ENCODE measurements around the gene TNP1. TPM values are rescaled to one million over a fixed set of nuclear protein-coding genes. Genes with fewer than 3 reads are reported as not detected.

The TNP1 gene
- total and polyA plus RNA-seq, 2 donors (not counting 1 experiment from before 2014, with no cell fraction given): not detected

DNA sequence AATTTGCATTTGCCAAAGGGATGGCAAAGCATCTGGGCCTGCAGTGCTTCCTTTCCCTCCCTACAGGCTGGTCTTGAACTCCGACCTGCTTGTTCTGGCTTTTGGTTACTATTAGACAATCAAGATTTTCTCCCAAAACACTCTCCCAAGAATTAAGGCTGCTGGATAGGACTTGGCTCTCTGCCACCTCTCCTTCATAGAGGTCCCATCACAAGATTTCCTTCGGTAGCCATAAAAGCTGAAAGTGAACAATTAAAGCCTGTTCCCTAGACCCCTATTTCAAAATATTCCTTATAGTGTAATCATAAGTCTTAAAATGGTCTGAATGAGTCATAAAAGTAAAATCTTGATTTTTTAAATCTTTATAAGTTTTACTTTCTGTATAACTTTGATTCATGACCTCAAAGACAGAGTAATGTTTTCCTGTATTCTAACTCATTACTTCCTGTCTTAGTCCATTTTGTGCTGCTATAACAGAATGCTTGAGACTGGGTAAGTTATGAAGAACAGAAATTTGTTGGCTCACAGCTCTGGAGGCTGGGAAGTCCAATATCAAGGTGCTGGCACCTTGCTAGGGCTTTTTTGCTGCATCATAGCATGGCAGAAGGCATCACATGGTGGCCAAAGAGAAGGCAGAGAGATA, 37.8 kb upstream of the TNP1 start:
- H3K4me2 ChIP-seq (replicated peaks; ENCODE audit: low read depth, low read length, poor library complexity, severe bottlenecking): no peak overlapping the region
- no peak overlapping the region for H3K4me3 ChIP-seq (ENCODE audit: control extremely low read depth in 1 of 5, extremely low read depth in 1 of 5, insufficient read depth in 1 of 5, low read depth in 2 of 5, low read length in 4 of 5)
- no peak overlapping the region for H3K27ac ChIP-seq (ENCODE audit: low read length in 2 of 2)
- no CpG with 5 or more reads among the region's 2 CpGs for WGBS (ENCODE audit: insufficient coverage)
- no peak for TF ChIP-seq EZH2 (IDR thresholded peaks at IDR 0.05; ENCODE audit: borderline replicate concordance, insufficient read depth, low read depth, low read length, poor library complexity, severe bottlenecking)
- TF ChIP-seq, protein P1, sequence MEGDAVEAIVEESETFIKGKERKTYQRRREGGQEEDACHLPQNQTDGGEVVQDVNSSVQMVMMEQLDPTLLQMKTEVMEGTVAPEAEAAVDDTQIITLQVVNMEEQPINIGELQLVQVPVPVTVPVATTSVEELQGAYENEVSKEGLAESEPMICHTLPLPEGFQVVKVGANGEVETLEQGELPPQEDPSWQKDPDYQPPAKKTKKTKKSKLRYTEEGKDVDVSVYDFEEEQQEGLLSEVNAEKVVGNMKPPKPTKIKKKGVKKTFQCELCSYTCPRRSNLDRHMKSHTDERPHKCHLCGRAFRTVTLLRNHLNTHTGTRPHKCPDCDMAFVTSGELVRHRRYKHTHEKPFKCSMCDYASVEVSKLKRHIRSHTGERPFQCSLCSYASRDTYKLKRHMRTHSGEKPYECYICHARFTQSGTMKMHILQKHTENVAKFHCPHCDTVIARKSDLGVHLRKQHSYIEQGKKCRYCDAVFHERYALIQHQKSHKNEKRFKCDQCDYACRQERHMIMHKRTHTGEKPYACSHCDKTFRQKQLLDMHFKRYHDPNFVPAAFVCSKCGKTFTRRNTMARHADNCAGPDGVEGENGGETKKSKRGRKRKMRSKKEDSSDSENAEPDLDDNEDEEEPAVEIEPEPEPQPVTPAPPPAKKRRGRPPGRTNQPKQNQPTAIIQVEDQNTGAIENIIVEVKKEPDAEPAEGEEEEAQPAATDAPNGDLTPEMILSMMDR (IDR thresholded peaks at IDR 0.05): no peak
- ChIA-PET CTCF (no interaction called here), POLR2A (no interaction called here)
- H3K27me3 ChIP-seq (replicated peaks in 1 of 4; ENCODE audit: control extremely low read depth in 1 of 4, control insufficient read depth in 3 of 4, insufficient read depth in 4 of 4, low read length in 3 of 4): peaks cover 0 to 6% (median 0%) of the 10 kb centered on the region in 4 experiments
- Mint-ChIP-seq H3K27ac (no peak overlapping the region), H3K4me1 (no peaks in the 10 kb centered on the region), H3K27me3 (peaks cover 17% of the 10 kb centered on the region), H3K4me3 (no peak overlapping the region), H3K9me3 (ENCODE audit: insufficient read depth) (peaks cover under 1% of the 10 kb centered on the region)
- H4K20me1 ChIP-seq (ENCODE audit: control insufficient read depth, insufficient read depth, low read length, poor library complexity, severe bottlenecking): no peaks in the 10 kb centered on the region
- H3K36me3 ChIP-seq (replicated peaks in 1 of 2; ENCODE audit: control extremely low read depth in 1 of 2, control insufficient read depth in 1 of 2, extremely low read depth in 1 of 2, insufficient read depth in 2 of 2, low read length in 1 of 2): no peaks in the 10 kb centered on the region
- H2AFZ ChIP-seq (ENCODE audit: insufficient read depth, low read depth, low read length, poor library complexity, severe bottlenecking): no peak overlapping the region
- H3K9me3 ChIP-seq (ENCODE audit: control extremely low read depth in 1 of 3, control insufficient read depth in 2 of 3, insufficient read depth in 1 of 3, low read length in 2 of 3): peaks cover 0 to 15% (median 3%) of the 10 kb centered on the region in 3 donors
- H3K79me2 ChIP-seq (ENCODE audit: control insufficient read depth, insufficient read depth, low read length): no peaks in the 10 kb centered on the region
- no peak for DNase-seq
- H3K4me1 ChIP-seq (ENCODE audit: control insufficient read depth in 2 of 2, insufficient read depth in 2 of 2, low read length in 2 of 2): no peaks in the 10 kb centered on the region
- intact Hi-C loops (cut with micrococcal nuclease): no loop called here
- ATAC-seq (ENCODE audit: low read depth): no peak
- no peak overlapping the region for H3K9ac ChIP-seq (ENCODE audit: low read length)

DNA sequence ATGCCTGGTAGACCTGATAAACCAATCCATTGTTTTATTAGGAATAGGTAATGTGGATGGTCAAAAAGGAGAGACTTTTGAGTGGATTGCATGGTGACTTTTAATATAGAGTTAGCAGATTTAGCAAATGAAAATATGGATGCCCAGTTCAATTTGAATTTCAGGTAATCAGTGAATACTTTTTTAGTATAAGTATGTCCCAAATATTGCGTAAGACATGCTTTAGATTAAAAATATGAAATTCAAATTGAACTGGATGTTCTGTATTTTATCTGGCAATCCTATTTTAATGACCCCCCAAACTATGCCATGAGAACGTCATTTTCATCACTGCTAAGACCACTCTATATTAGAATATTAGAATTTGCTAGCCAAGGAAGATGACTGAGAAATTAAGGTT, 30.3 kb upstream of the TNP1 start:
- Histone ChIP-seq H4K20me1 (ENCODE audit: control insufficient read depth, insufficient read depth, low read length, poor library complexity, severe bottlenecking) (no peaks in the 10 kb centered on the region), H3K9me3 (ENCODE audit: control extremely low read depth in 1 of 3, control insufficient read depth in 2 of 3, insufficient read depth in 1 of 3, low read length in 2 of 3) (peaks cover 0 to 3% (median 0%) of the 10 kb centered on the region in 3 donors), H2AFZ (ENCODE audit: insufficient read depth, low read depth, low read length, poor library complexity, severe bottlenecking) (no peak overlapping the region), H3K36me3 (replicated peaks in 1 of 2; ENCODE audit: control extremely low read depth in 1 of 2, control insufficient read depth in 1 of 2, extremely low read depth in 1 of 2, insufficient read depth in 2 of 2, low read length in 1 of 2) (no peaks in the 10 kb centered on the region), H3K27me3 (replicated peaks in 1 of 4; ENCODE audit: control extremely low read depth in 1 of 4, control insufficient read depth in 3 of 4, insufficient read depth in 4 of 4, low read length in 3 of 4) (peaks cover 0 to 3% (median 0%) of the 10 kb centered on the region in 4 experiments), H3K27ac (ENCODE audit: low read length in 2 of 2) (no peak overlapping the region), H3K79me2 (ENCODE audit: control insufficient read depth, insufficient read depth, low read length) (no peaks in the 10 kb centered on the region), H3K4me1 (ENCODE audit: control insufficient read depth in 2 of 2, insufficient read depth in 2 of 2, low read length in 2 of 2) (no peaks in the 10 kb centered on the region), H3K4me3 (ENCODE audit: control extremely low read depth in 1 of 5, extremely low read depth in 1 of 5, insufficient read depth in 1 of 5, low read depth in 2 of 5, low read length in 4 of 5) (no peak overlapping the region), H3K9ac (ENCODE audit: low read length) (no peak overlapping the region), H3K4me2 (replicated peaks; ENCODE audit: low read depth, low read length, poor library complexity, severe bottlenecking) (no peak overlapping the region)
- no peaks in the 10 kb centered on the region for H3K4me1 Mint-ChIP-seq
- ChIA-PET CTCF (no interaction called here), POLR2A (no interaction called here)
- ATAC-seq (ENCODE audit: low read depth) (no peak), DNase-seq (no peak)
- WGBS (ENCODE audit: insufficient coverage): no CpG with 5 or more reads among the region's 2 CpGs
- peaks cover 3% of the 10 kb centered on the region for H3K27me3 Mint-ChIP-seq
- intact Hi-C loops (cut with micrococcal nuclease): no loop called here
- TF ChIP-seq, protein P1 (IDR thresholded peaks at IDR 0.05): no peak
- no peak for TF ChIP-seq EZH2 (IDR thresholded peaks at IDR 0.05; ENCODE audit: borderline replicate concordance, insufficient read depth, low read depth, low read length, poor library complexity, severe bottlenecking)
- H3K27ac Mint-ChIP-seq: no peak overlapping the region
- H3K9me3 Mint-ChIP-seq (ENCODE audit: insufficient read depth): peaks cover 2% of the 10 kb centered on the region
- H3K4me3 Mint-ChIP-seq: no peak overlapping the region

All from B cell (primary cell).